PFSK-1 (cell line): Measurements from ENCODE around the gene TRPM3.

Source experiments
- FOXP2 ChIP-seq: optimal IDR thresholded peaks from 2 replicates; pipeline ENCODE3; 2011; ENCODE audit warnings: borderline replicate concordance, control low read depth, inconsistent platforms; ENCODE audit not compliant: insufficient read depth; ENCODE audit errors: extremely low read length, extremely low read depth
- POLR2AphosphoS5 ChIP-seq: IDR thresholded peaks from 2 replicates; pipeline ENCODE4 v1.6.1; 2012; ENCODE audit warnings: low read depth, mild to moderate bottlenecking, control low read depth, low read length, moderate library complexity
- REST ChIP-seq, 2 experiments: IDR thresholded peaks; 2 replicates each; pipeline versions ENCODE4 v1.6.1 to v1.8.0; 2011 to 2012; ENCODE audit warnings: low read depth in 2 of 2, low read length in 2 of 2, control low read depth in 1 of 2, inconsistent platforms in 1 of 2, mild to moderate bottlenecking in 1 of 2, moderate library complexity in 1 of 2; ENCODE audit not compliant: insufficient read depth in 1 of 2
- SIN3A ChIP-seq: IDR thresholded peaks from 2 replicates; pipeline ENCODE4 v1.6.1; 2012; ENCODE audit warnings: mild to moderate bottlenecking, low read length, moderate library complexity, borderline replicate concordance; ENCODE audit not compliant: insufficient read depth
- TAF1 ChIP-seq: IDR thresholded peaks from 2 replicates; pipeline ENCODE4 v1.6.1; 2012; ENCODE audit warnings: low read length, control low read depth, borderline replicate concordance; ENCODE audit not compliant: insufficient read depth

Gene TRPM3

GRCh38 chr9:70502690-70503089 is 618.7 kb downstream of the TRPM3 start:
- TF ChIP-seq POLR2AphosphoS5, result no peak
- TF ChIP-seq TAF1, result no peak
- TF ChIP-seq SIN3A, result no peak
- no peak for TF ChIP-seq REST (IDR thresholded peaks at IDR 0.05; ENCODE audit: insufficient read depth in 1 of 2, low read depth in 2 of 2, low read length in 2 of 2)
- TF ChIP-seq FOXP2, result no peak

- TF ChIP-seq TAF1, result no peak
- TF ChIP-seq POLR2AphosphoS5, result no peak
- TF ChIP-seq FOXP2, result no peak
- TF ChIP-seq REST (IDR thresholded peaks at IDR 0.05; ENCODE audit: insufficient read depth in 1 of 2, low read depth in 2 of 2, low read length in 2 of 2), result no peak
- no peak for TF ChIP-seq SIN3A
These were observed 620.6 kb downstream of the TRPM3 start for GRCh38 chr9:70500793-70501192.

- no peak for TF ChIP-seq SIN3A
- no peak for TF ChIP-seq FOXP2
- no peak for TF ChIP-seq REST (IDR thresholded peaks at IDR 0.05; ENCODE audit: insufficient read depth in 1 of 2, low read depth in 2 of 2, low read length in 2 of 2)
- TF ChIP-seq TAF1, result no peak
- TF ChIP-seq POLR2AphosphoS5, result no peak
These were observed 621.8 kb downstream of the TRPM3 start for GRCh38 chr9:70499621-70500020.

GRCh38 chr9:70498866-70499265 is 622.6 kb downstream of the TRPM3 start:
- TF ChIP-seq TAF1 (no peak), SIN3A (no peak), FOXP2 (no peak), REST (IDR thresholded peaks at IDR 0.05; ENCODE audit: insufficient read depth in 1 of 2, low read depth in 2 of 2, low read length in 2 of 2) (no peak), POLR2AphosphoS5 (no peak)

GRCh38 chr9:70496244-70496643 is 625.2 kb downstream of the TRPM3 start:
- no peak for TF ChIP-seq TAF1
- TF ChIP-seq SIN3A, result no peak
- TF ChIP-seq FOXP2, result no peak
- TF ChIP-seq POLR2AphosphoS5, result no peak
- TF ChIP-seq REST (IDR thresholded peaks at IDR 0.05; ENCODE audit: insufficient read depth in 1 of 2, low read depth in 2 of 2, low read length in 2 of 2), result no peak
